GM10248 (cell line): ENCODE data around the gene TMEM87B.
"Not testable (repeated sequence)": the region's sequence is repeated elsewhere in the genome, so short reads cannot be mapped to it uniquely, and the experiment has no call there.

Experiments
- CTCF ChIA-PET: fragments of 300-600 bp; sonication (Branson Sonifier 250); formaldehyde crosslinking; extraction: SDS; loops from one replicate; lab custom pipeline; 2021; ENCODE audit warnings: antibody characterized with exemption; lab: Yijun Ruan, JAX
- POLR2A ChIA-PET: fragments of 350-650 bp; sonication (Branson Sonifier 250); formaldehyde crosslinking; extraction: SDS; loops from one replicate; lab custom pipeline; 2020; ENCODE audit warnings: antibody characterized with exemption; lab: Yijun Ruan, JAX
- DNase-seq: peaks from one replicate; pipeline ENCODE4 v3.0.0; 2012; ENCODE audit errors: extremely low spot score
- CTCF ChIP-seq: IDR thresholded peaks from 2 replicates; pipeline ENCODE4 v1.5.1; 2012; ENCODE audit warnings: mild to moderate bottlenecking, low read depth; ENCODE audit errors: extremely low read depth, missing control alignments, control extremely low read depth

The TMEM87B gene

DNA sequence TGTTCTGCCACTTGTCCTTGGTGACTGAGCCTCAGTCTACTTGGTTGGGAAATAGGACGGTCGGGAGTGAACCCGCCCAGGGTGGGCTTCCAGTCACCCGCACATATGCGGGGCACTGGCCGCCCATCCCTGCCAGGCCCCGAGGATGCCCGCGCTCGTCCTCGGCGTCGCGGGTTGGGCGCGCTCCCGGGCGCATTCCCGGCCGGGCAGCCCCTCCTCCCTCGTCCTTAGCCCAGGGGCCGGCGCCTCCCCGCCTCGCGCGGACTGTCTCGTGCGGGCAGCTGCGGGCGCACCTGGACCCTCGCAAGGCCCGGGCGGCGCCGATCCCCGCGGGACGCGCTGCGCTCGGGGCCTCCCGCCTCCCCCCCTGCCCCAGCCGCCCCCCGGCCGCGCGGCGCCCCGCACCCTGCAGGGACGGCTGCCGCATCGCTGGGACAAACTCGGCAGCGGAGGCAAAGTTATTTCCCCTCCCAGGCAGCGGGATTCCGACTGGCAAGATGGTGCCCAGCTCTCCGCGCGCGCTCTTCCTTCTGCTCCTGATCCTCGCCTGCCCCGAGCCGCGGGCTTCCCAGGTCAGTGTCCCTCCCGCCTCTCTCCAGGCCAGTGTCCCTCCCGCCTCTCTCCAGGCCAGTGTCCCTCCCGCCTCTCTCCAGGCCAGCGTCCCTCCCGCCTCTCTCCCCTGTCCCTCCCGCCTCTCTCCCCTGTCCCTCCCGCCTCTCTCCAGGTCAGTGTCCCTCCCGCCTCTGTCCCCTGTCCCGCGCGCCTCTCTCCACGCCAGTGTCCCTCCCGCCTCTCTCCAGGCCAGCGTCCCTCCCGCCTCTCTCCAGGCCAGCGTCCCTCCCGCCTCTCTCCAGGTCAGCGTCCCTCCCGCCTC is 83.3 kb downstream of the TMEM87B start, which contains the start of gene FBLN7:
TSS of gene FBLN7 (plus strand) at position 227 of the 874 bp plus-strand sequence. CDS start at position 498, 271 bp downstream.
- no peak for DNase-seq
- TF ChIP-seq CTCF: no peak
- CTCF ChIA-PET: interaction anchor here (1.3 kb wide), 1 partner anchor 17 kb away, joined by 5 read pairs; no protein-coding TSS in a partner anchor

DNA sequence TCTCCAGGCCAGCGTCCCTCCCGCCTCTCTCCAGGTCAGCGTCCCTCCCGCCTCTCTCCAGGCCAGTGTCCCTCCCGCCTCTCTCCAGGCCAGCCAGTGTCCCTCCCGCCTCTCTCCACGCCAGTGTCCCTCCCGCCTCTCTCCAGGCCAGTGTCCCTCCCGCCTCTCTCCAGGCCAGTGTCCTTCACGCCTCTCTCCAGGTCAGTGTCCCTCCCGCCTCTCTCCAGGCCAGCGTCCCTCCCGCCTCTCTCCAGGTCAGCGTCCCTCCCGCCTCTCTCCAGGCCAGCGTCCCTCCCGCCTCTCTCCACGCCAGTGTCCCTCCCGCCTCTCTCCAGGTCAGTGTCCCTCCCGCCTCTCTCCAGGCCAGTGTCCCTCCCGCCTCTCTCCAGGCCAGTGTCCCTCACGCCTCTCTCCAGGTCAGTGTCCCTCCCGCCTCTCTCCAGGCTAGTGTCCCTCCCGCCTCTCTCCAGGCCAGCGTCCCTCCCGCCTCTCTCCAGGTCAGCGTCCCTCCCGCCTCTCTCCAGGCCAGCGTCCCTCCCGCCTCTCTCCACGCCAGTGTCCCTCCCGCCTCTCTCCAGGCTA is 84.1 kb downstream of the TMEM87B start:
- CTCF ChIA-PET, DNase-seq, POLR2A ChIA-PET: not testable (repeated sequence)

More for the DNA sequence above, 83.3 kb downstream of the TMEM87B start, which contains the start of gene FBLN7:
- POLR2A ChIA-PET: interaction anchor here (0.5 to 0.6 kb wide), 2 partner anchors 173 to 581 kb away, joined by 3 to 4 read pairs; no protein-coding TSS in a partner anchor

- CTCF ChIA-PET, DNase-seq, POLR2A ChIA-PET: not testable (repeated sequence)
Measured at GRCh38 chr2:112139661-112140204, 84.7 kb downstream of the TMEM87B start.

GRCh38 chr2:112140205-112140802 is 85.2 kb downstream of the TMEM87B start:
- no peak for DNase-seq
- ChIA-PET POLR2A (interaction anchor here (0.6 kb wide), 1 partner anchor 99 kb away, joined by 7 read pairs; no protein-coding TSS in a partner anchor), CTCF (no interaction called here)
- TF ChIP-seq CTCF: no peak

GRCh38 chr2:112140899-112141625 is 86.0 kb downstream of the TMEM87B start:
- no peak for TF ChIP-seq CTCF
- ChIA-PET CTCF (interaction anchor here (0.9 to 1.5 kb wide), 2 partner anchors 9 to 20 kb away, joined by 3 read pairs; no protein-coding TSS in a partner anchor), POLR2A (interaction anchor here (0.6 kb wide), 1 partner anchor 99 kb away, joined by 7 read pairs; no protein-coding TSS in a partner anchor)
- DNase-seq: no peak

DNA sequence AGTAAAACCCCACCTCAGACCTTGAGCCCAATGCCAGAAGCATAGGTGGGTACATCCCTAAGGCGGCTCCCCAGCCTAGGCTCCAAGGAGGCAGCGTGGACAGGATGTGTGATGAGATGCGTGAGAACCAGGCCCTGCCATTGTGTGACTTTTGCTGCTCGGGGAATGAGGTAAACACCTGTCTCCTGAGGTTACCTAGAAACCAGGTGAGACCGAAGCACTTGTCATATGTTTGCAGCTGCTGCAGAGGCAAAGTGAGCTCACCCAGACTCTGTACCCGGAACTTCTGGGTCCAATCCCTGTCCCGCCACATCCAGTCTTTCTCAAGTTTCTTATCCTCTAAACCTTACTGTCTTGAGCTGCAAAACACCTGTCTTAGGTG is 86.5 kb downstream of the TMEM87B start:
- ChIA-PET POLR2A (no interaction called here), CTCF (interaction anchor here (0.9 to 1.5 kb wide), 2 partner anchors 9 to 20 kb away, joined by 3 read pairs; no protein-coding TSS in a partner anchor)
- no peak for DNase-seq
- TF ChIP-seq CTCF: no peak
